HepG2 (cell line): Measurements from ENCODE around the gene FAAP20. TPM values are rescaled to one million over a fixed set of nuclear protein-coding genes. Genes with fewer than 3 reads are reported as not detected.
A peak's percentile ranks its signal among the peaks of the same experiment; 100 is the strongest.

Experiments used
- ARNT ChIP-seq: fragments of 450-650 bp; IDR thresholded peaks from 2 replicates; pipeline ENCODE4 v1.6.1; 2017
- ASH2L ChIP-seq: fragments of 300-600, 200-600 bp; sonication (generic); IDR thresholded peaks from 2 replicates; pipeline ENCODE4 v1.7.0; 2017; ENCODE audit warnings: low read depth, mild to moderate bottlenecking, moderate library complexity, mixed read lengths, low read length; ENCODE audit not compliant: insufficient read length
- DDIT3 ChIP-seq: sonication (generic); formaldehyde crosslinking; IDR thresholded peaks from 2 replicates; pipeline ENCODE4 v1.4.0; 2020; ENCODE audit warnings: mild to moderate bottlenecking, missing genetic modification reagents
- DR1 ChIP-seq: sonication (generic); formaldehyde crosslinking; IDR thresholded peaks from 2 replicates; pipeline ENCODE4 v1.8.0; 2021; ENCODE audit warnings: mild to moderate bottlenecking, missing genetic modification reagents, inconsistent platforms
- GATAD2A ChIP-seq: IDR thresholded peaks from 2 replicates; pipeline ENCODE4 v1.6.1; 2016
- GTF2F1 ChIP-seq: fragments of 150-350 bp; IDR thresholded peaks from 2 replicates; pipeline ENCODE4 v1.6.1; 2014; ENCODE audit warnings: low read length
- HNRNPUL1 ChIP-seq: fragments of 200-400 bp; formaldehyde crosslinking; IDR thresholded peaks from 2 replicates; pipeline ENCODE4 v1.6.1; 2017; ENCODE audit warnings: low read depth, mild to moderate bottlenecking, low read length, moderate library complexity
- JUNB ChIP-seq: sonication (generic); formaldehyde crosslinking; IDR thresholded peaks from 2 replicates; pipeline ENCODE4 v1.8.0; 2022; ENCODE audit warnings: missing genetic modification reagents, mild to moderate bottlenecking, borderline replicate concordance
- NONO ChIP-seq, 2 experiments: fragments of 450-650 bp in 1 of 2; sonication (generic) in 1 of 2; formaldehyde crosslinking in 1 of 2; IDR thresholded peaks in 1 of 2; conservative IDR thresholded peaks in 1 of 2; 2 replicates each; pipeline versions ENCODE4 v1.6.1 to v1.8.0; 2017 to 2022; ENCODE audit warnings: mild to moderate bottlenecking in 1 of 2, missing genetic modification reagents in 1 of 2, moderate library complexity in 1 of 2
- SMAD9 ChIP-seq: sonication (generic); formaldehyde crosslinking; IDR thresholded peaks from 2 replicates; pipeline ENCODE4 v1.5.1; 2020; ENCODE audit warnings: mild to moderate bottlenecking, missing genetic modification reagents
- SMYD3 ChIP-seq: sonication (generic); formaldehyde crosslinking; IDR thresholded peaks from 2 replicates; pipeline ENCODE4 v1.8.1; 2023; ENCODE audit warnings: mild to moderate bottlenecking, missing genetic modification reagents
- TAF1 ChIP-seq: sonication (generic); formaldehyde crosslinking; IDR thresholded peaks from 2 replicates; pipeline ENCODE4 v1.4.0; 2020; ENCODE audit warnings: missing genetic modification reagents
- TEF ChIP-seq: sonication (generic); formaldehyde crosslinking; IDR thresholded peaks from 2 replicates; pipeline ENCODE4 v1.5.0; 2020; ENCODE audit warnings: missing genetic modification reagents
- ZBTB2 ChIP-seq: sonication (generic); formaldehyde crosslinking; IDR thresholded peaks from 2 replicates; pipeline ENCODE4 v1.8.0; 2022; ENCODE audit warnings: low read depth, missing genetic modification reagents
- ZHX1 ChIP-seq: sonication (generic); formaldehyde crosslinking; IDR thresholded peaks from 2 replicates; pipeline ENCODE4 v1.8.1; 2022; ENCODE audit warnings: low read depth, mild to moderate bottlenecking, missing genetic modification reagents
- ZKSCAN1 ChIP-seq: fragments of 150-350 bp; IDR thresholded peaks from 2 replicates; pipeline ENCODE4 v1.6.1; 2014; ENCODE audit warnings: low read length
- ZNF441 ChIP-seq: sonication (generic); formaldehyde crosslinking; IDR thresholded peaks from 2 replicates; pipeline ENCODE4 v1.7.0; 2021; ENCODE audit warnings: missing genetic modification reagents, borderline replicate concordance
- ZNF687 ChIP-seq: sonication (generic); formaldehyde crosslinking; IDR thresholded peaks from 2 replicates; pipeline ENCODE4 v1.5.1; 2020; ENCODE audit warnings: mild to moderate bottlenecking, missing genetic modification reagents, moderate library complexity
- ZNF746 ChIP-seq: sonication (generic); formaldehyde crosslinking; IDR thresholded peaks from 2 replicates; pipeline ENCODE4 v1.8.0; 2022; ENCODE audit warnings: mild to moderate bottlenecking, missing genetic modification reagents
- ZZZ3 ChIP-seq: sonication (generic); formaldehyde crosslinking; IDR thresholded peaks from 2 replicates; pipeline ENCODE4 v1.4.0; 2020; ENCODE audit warnings: missing genetic modification reagents, mild to moderate bottlenecking, borderline replicate concordance
- polyA plus RNA-seq, 8 experiments: library from polyadenylated mRNA; depleted of rRNA in 3 of 8; stranded (reverse) in 7 of 8; unstranded in 1 of 8; fragments of >200 nt; fragmentation: Illumina TruSeq in 4 of 8; extraction: Trizol in 4 of 8; gene quantifications; 2 replicates each; pipeline versions ENCODE4 v1.2.1 to v1.2.3, GENCODE V29; 2011 to 2016; ENCODE audit warnings: low read depth in 4 of 8, missing spikeins in 1 of 8, mixed read lengths in 1 of 8; ENCODE audit not compliant: insufficient read depth in 1 of 8
- total RNA-seq, 5 experiments: library from RNA; depleted of rRNA; stranded (reverse); fragments of >200 nt; fragmentation: Illumina TruSeq; extraction: Trizol; gene quantifications; 2 replicates each; pipeline ENCODE4 v1.2.3, GENCODE V29; 2016; ENCODE audit warnings: low read depth in 1 of 5

Gene FAAP20
- total and polyA plus RNA-seq, 2 of the 13 experiments (the other 11 are each of a cell fraction or from before 2014, with no cell fraction given) = 9.6 to 10.8 TPM

- 0 out of 2 replicates have a peak, but pooled peaks have one; percentile 14 for TF ChIP-seq ZBTB2
- 0 out of 2 replicates have a peak, but pooled peaks have one; percentile 48 for TF ChIP-seq ZNF441 (CRISPR knock-in tag)
- no peak for TF ChIP-seq ASH2L
- peak; percentile 48; the same call in 1 of the 2 replicates for TF ChIP-seq TAF1 (CRISPR knock-in tag)
- no peak for TF ChIP-seq ZKSCAN1
- peak; percentile 69; the same call in 1 of the 2 replicates for TF ChIP-seq ZNF746
- TF ChIP-seq SMAD9 (CRISPR knock-in tag) = no peak
- TF ChIP-seq DR1 = no peak
- TF ChIP-seq ZZZ3 = no peak
- TF ChIP-seq GTF2F1 = no peak
- peak; percentile 38 for TF ChIP-seq ZNF687 (CRISPR knock-in tag)
- 0 out of 2 replicates have a peak, but pooled peaks have one; percentile 56 for TF ChIP-seq ZHX1
- no peak for TF ChIP-seq TEF (CRISPR knock-in tag)
- no peak for TF ChIP-seq GATAD2A (CRISPR knock-in tag)
- no peak for TF ChIP-seq HNRNPUL1
- TF ChIP-seq JUNB (CRISPR knock-in tag) = no peak
- TF ChIP-seq NONO (IDR thresholded peaks at IDR 0.05) = no peak
- no peak for TF ChIP-seq NONO (CRISPR knock-in tag; conservative IDR thresholded peaks at IDR 0.05)
- TF ChIP-seq SMYD3 (CRISPR knock-in tag) = no peak
- TF ChIP-seq ARNT = no peak
- no peak for TF ChIP-seq DDIT3 (CRISPR knock-in tag)
Measured at GRCh38 chr1:2227346-2228156, 33.0 kb upstream of the FAAP20 start (continued).
